SK-N-SH (cell line): ENCODE results near the gene COL5A1.

ENCODE experiments used
- POLR2AphosphoS5 ChIP-seq: IDR thresholded peaks from 2 replicates; pipeline ENCODE4 v1.6.1; 2012; ENCODE audit warnings: low read depth, low read length
- RAD21 ChIP-seq: IDR thresholded peaks from 2 replicates; pipeline ENCODE4 v1.6.1; 2012; ENCODE audit warnings: mild to moderate bottlenecking, low read length
- RFX5 ChIP-seq: IDR thresholded peaks from 2 replicates; pipeline ENCODE4 v1.6.1; 2012; ENCODE audit warnings: mild to moderate bottlenecking, improper control_type of control experiment, low read length
- TAF1 ChIP-seq: IDR thresholded peaks from 2 replicates; pipeline ENCODE4 v1.6.1; 2012; ENCODE audit warnings: low read depth, mild to moderate bottlenecking, low read length, moderate library complexity, borderline replicate concordance
- TF ChIP-seq, protein P1 (sequence below): fragments of 200-600 bp; sonication (generic); IDR thresholded peaks from 2 replicates; pipeline ENCODE4 v1.6.1; 2017; ENCODE audit warnings: antibody characterized with exemption, mild to moderate bottlenecking, moderate library complexity
- TF ChIP-seq, protein P2 (sequence below): IDR thresholded peaks from 2 replicates; pipeline ENCODE4 v1.4.0; 2012; ENCODE audit warnings: low read depth, borderline replicate concordance
- TF ChIP-seq, protein P3 (sequence below): IDR thresholded peaks from 2 replicates; pipeline ENCODE4; 2012
- TF ChIP-seq, protein P4 (sequence below): IDR thresholded peaks from 2 replicates; pipeline ENCODE4 v1.4.0; 2012; ENCODE audit warnings: low read depth
- TF ChIP-seq, protein P5 (sequence below): IDR thresholded peaks from 2 replicates; pipeline ENCODE4 v1.6.1; 2012; ENCODE audit warnings: mild to moderate bottlenecking, low read depth, low read length, moderate library complexity

DNA sequence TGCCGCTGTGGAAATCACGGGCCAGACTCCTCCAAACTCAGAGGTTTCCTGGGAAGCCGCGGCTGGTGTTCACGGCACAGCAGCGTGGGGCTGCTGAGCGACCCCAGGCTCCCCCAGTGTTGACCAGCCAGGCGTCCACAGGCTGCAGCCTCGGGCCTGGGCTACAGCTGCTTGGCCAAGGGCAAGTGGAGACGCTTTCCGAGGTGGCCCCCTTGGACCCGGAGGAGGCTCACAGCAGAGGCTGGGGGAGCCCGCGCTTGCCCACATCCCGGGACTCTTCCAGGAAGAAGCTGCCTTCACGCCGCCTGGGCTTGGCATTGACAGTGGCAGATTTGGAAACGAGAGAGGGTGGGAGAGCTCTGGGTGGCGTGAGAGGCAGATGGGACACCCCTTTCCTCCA is 186.0 kb downstream of the COL5A1 start:
- TF ChIP-seq, protein P1, sequence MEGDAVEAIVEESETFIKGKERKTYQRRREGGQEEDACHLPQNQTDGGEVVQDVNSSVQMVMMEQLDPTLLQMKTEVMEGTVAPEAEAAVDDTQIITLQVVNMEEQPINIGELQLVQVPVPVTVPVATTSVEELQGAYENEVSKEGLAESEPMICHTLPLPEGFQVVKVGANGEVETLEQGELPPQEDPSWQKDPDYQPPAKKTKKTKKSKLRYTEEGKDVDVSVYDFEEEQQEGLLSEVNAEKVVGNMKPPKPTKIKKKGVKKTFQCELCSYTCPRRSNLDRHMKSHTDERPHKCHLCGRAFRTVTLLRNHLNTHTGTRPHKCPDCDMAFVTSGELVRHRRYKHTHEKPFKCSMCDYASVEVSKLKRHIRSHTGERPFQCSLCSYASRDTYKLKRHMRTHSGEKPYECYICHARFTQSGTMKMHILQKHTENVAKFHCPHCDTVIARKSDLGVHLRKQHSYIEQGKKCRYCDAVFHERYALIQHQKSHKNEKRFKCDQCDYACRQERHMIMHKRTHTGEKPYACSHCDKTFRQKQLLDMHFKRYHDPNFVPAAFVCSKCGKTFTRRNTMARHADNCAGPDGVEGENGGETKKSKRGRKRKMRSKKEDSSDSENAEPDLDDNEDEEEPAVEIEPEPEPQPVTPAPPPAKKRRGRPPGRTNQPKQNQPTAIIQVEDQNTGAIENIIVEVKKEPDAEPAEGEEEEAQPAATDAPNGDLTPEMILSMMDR, result no peak
- TF ChIP-seq, protein P2, sequence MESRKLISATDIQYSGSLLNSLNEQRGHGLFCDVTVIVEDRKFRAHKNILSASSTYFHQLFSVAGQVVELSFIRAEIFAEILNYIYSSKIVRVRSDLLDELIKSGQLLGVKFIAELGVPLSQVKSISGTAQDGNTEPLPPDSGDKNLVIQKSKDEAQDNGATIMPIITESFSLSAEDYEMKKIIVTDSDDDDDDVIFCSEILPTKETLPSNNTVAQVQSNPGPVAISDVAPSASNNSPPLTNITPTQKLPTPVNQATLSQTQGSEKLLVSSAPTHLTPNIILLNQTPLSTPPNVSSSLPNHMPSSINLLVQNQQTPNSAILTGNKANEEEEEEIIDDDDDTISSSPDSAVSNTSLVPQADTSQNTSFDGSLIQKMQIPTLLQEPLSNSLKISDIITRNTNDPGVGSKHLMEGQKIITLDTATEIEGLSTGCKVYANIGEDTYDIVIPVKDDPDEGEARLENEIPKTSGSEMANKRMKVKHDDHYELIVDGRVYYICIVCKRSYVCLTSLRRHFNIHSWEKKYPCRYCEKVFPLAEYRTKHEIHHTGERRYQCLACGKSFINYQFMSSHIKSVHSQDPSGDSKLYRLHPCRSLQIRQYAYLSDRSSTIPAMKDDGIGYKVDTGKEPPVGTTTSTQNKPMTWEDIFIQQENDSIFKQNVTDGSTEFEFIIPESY, result no peak
- TF ChIP-seq, protein P3, sequence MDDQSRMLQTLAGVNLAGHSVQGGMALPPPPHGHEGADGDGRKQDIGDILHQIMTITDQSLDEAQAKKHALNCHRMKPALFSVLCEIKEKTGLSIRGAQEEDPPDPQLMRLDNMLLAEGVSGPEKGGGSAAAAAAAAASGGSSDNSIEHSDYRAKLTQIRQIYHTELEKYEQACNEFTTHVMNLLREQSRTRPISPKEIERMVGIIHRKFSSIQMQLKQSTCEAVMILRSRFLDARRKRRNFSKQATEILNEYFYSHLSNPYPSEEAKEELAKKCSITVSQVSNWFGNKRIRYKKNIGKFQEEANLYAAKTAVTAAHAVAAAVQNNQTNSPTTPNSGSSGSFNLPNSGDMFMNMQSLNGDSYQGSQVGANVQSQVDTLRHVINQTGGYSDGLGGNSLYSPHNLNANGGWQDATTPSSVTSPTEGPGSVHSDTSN, result no peak
- TF ChIP-seq RAD21 (no peak), TAF1 (no peak), RFX5 (no peak), POLR2AphosphoS5 (no peak)
- TF ChIP-seq, protein P4, sequence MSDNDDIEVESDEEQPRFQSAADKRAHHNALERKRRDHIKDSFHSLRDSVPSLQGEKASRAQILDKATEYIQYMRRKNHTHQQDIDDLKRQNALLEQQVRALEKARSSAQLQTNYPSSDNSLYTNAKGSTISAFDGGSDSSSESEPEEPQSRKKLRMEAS, result no peak
- TF ChIP-seq, protein P5, sequence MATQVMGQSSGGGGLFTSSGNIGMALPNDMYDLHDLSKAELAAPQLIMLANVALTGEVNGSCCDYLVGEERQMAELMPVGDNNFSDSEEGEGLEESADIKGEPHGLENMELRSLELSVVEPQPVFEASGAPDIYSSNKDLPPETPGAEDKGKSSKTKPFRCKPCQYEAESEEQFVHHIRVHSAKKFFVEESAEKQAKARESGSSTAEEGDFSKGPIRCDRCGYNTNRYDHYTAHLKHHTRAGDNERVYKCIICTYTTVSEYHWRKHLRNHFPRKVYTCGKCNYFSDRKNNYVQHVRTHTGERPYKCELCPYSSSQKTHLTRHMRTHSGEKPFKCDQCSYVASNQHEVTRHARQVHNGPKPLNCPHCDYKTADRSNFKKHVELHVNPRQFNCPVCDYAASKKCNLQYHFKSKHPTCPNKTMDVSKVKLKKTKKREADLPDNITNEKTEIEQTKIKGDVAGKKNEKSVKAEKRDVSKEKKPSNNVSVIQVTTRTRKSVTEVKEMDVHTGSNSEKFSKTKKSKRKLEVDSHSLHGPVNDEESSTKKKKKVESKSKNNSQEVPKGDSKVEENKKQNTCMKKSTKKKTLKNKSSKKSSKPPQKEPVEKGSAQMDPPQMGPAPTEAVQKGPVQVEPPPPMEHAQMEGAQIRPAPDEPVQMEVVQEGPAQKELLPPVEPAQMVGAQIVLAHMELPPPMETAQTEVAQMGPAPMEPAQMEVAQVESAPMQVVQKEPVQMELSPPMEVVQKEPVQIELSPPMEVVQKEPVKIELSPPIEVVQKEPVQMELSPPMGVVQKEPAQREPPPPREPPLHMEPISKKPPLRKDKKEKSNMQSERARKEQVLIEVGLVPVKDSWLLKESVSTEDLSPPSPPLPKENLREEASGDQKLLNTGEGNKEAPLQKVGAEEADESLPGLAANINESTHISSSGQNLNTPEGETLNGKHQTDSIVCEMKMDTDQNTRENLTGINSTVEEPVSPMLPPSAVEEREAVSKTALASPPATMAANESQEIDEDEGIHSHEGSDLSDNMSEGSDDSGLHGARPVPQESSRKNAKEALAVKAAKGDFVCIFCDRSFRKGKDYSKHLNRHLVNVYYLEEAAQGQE, result no peak
